ENCODE results near the gene SYNRG. TPM values are rescaled to one million over a fixed set of nuclear protein-coding genes. Genes with fewer than 3 reads are reported as not detected.

The SYNRG gene
- total and polyA plus RNA-seq, 4 donors, result 5.9 to 67.4 (median 22.3) TPM

DNA sequence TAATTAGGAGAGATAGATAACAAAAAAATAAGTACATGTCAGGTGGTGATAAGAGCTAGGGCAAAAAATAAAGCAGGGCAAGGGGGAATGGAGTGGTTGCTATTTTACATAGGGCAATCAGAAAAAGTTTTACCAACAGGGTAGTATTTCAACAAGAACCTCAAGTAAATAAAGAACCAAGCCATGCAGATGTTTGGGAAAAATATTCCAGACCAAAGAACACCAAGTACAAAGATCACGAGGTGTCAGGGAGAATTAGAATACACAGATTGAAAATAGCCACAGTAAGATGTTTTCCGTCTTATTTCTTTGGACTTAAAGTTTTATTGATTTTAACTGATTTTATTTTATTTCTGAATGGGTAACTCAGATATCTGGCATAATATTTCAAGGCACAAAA is 11.1 kb downstream of the SYNRG start:
- DNase-seq (no peak), ATAC-seq (ENCODE audit: insufficient read depth, low FRiP score) (no peak)
- no peak overlapping the region for H3K4me3 ChIP-seq
- peaks cover 13 to 28% (median 21%) of the 10 kb centered on the region in 4 donors for H3K36me3 ChIP-seq (ENCODE audit: control insufficient read depth in 4 of 4, insufficient read depth in 4 of 4, low read length in 4 of 4)
- 95% methylated on average over 2 of the region's 2 CpGs for WGBS, 2 donors
- H3K4me1 ChIP-seq (ENCODE audit: control insufficient read depth in 5 of 5, insufficient read depth in 5 of 5, low read length in 5 of 5), result peaks cover 0 to 4% (median 0%) of the 10 kb centered on the region in 5 donors
- no peaks in the 10 kb centered on the region for H3K27me3 ChIP-seq (ENCODE audit: control insufficient read depth in 3 of 3, insufficient read depth in 3 of 3, low read length in 2 of 3)
- H3K9ac ChIP-seq (ENCODE audit: insufficient read depth in 1 of 2, low read length in 2 of 2), result no peak overlapping the region
- no peaks in the 10 kb centered on the region for H3K9me3 ChIP-seq (ENCODE audit: control insufficient read depth in 4 of 4, insufficient read depth in 3 of 4, low read length in 3 of 4)
- TF ChIP-seq, protein P1, sequence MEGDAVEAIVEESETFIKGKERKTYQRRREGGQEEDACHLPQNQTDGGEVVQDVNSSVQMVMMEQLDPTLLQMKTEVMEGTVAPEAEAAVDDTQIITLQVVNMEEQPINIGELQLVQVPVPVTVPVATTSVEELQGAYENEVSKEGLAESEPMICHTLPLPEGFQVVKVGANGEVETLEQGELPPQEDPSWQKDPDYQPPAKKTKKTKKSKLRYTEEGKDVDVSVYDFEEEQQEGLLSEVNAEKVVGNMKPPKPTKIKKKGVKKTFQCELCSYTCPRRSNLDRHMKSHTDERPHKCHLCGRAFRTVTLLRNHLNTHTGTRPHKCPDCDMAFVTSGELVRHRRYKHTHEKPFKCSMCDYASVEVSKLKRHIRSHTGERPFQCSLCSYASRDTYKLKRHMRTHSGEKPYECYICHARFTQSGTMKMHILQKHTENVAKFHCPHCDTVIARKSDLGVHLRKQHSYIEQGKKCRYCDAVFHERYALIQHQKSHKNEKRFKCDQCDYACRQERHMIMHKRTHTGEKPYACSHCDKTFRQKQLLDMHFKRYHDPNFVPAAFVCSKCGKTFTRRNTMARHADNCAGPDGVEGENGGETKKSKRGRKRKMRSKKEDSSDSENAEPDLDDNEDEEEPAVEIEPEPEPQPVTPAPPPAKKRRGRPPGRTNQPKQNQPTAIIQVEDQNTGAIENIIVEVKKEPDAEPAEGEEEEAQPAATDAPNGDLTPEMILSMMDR (IDR thresholded peaks at IDR 0.05; ENCODE audit: control extremely low read depth, extremely low read depth), result no peak
- H3K27ac ChIP-seq (ENCODE audit: low read depth in 1 of 2, low read length in 1 of 2), result no peak overlapping the region

- Histone ChIP-seq H3K9ac (ENCODE audit: insufficient read depth in 1 of 2, low read length in 2 of 2) (no peak overlapping the region), H3K4me1 (ENCODE audit: control insufficient read depth in 5 of 5, insufficient read depth in 5 of 5, low read length in 5 of 5) (no peaks in the 10 kb centered on the region), H3K27ac (ENCODE audit: low read depth in 1 of 2, low read length in 1 of 2) (no peak overlapping the region), H3K4me3 (no peak overlapping the region), H3K9me3 (ENCODE audit: control insufficient read depth in 4 of 4, insufficient read depth in 3 of 4, low read length in 3 of 4) (no peaks in the 10 kb centered on the region), H3K36me3 (ENCODE audit: control insufficient read depth in 4 of 4, insufficient read depth in 4 of 4, low read length in 4 of 4) (peaks cover 7 to 29% (median 15%) of the 10 kb centered on the region in 4 donors), H3K27me3 (ENCODE audit: control insufficient read depth in 3 of 3, insufficient read depth in 3 of 3, low read length in 2 of 3) (no peaks in the 10 kb centered on the region)
- DNase-seq (no peak), ATAC-seq (ENCODE audit: insufficient read depth, low FRiP score) (no peak)
- 90 to 91% methylated on average over 6 of the region's 6 CpGs for WGBS, 2 donors
- TF ChIP-seq, protein P1 (IDR thresholded peaks at IDR 0.05; ENCODE audit: control extremely low read depth, extremely low read depth), result no peak
Observed at GRCh38 chr17:37592291-37592690, 16.9 kb downstream of the SYNRG start.

- DNase-seq, result no peak
- Histone ChIP-seq H3K27ac (ENCODE audit: low read depth in 1 of 2, low read length in 1 of 2) (no peak overlapping the region), H3K4me3 (no peak overlapping the region), H3K27me3 (ENCODE audit: control insufficient read depth in 3 of 3, insufficient read depth in 3 of 3, low read length in 2 of 3) (no peaks in the 10 kb centered on the region), H3K9ac (ENCODE audit: insufficient read depth in 1 of 2, low read length in 2 of 2) (no peak overlapping the region), H3K9me3 (ENCODE audit: control insufficient read depth in 4 of 4, insufficient read depth in 3 of 4, low read length in 3 of 4) (no peaks in the 10 kb centered on the region), H3K4me1 (ENCODE audit: control insufficient read depth in 5 of 5, insufficient read depth in 5 of 5, low read length in 5 of 5) (no peaks in the 10 kb centered on the region), H3K36me3 (ENCODE audit: control insufficient read depth in 4 of 4, insufficient read depth in 4 of 4, low read length in 4 of 4) (peaks cover 17 to 27% (median 18%) of the 10 kb centered on the region in 4 donors)
- WGBS, 2 donors, result 91 to 97% methylated on average over 3 of the region's 3 CpGs
- ATAC-seq (ENCODE audit: insufficient read depth, low FRiP score), result no peak
- TF ChIP-seq, protein P1 (IDR thresholded peaks at IDR 0.05; ENCODE audit: control extremely low read depth, extremely low read depth), result no peak
Observed at GRCh38 chr17:37585066-37585465, 24.2 kb downstream of the SYNRG start.

DNA sequence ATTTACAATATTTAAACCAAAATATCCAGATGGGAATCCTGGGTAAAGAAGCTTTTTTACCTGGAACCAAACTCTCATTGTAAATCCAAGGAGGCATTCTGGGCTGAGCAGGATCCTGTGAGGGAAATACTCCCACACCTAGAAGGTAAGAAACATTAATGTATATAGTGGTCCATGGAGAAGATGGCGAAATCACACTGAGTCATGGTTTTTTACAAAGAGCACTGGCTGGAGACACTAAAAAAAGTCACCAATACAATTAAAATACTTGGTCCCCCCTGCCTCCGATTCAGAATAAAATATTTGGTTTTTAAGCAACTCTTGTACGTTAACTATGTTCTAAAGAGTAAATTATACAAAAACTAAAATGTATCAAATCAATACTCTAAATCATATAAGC is 32.9 kb downstream of the SYNRG start:
- no peak overlapping the region for H3K4me3 ChIP-seq
- H3K27ac ChIP-seq (ENCODE audit: low read depth in 1 of 2, low read length in 1 of 2), result no peak overlapping the region
- WGBS, 2 donors, result 95 to 99% methylated on average over 3 of the region's 3 CpGs
- H3K27me3 ChIP-seq (ENCODE audit: control insufficient read depth in 3 of 3, insufficient read depth in 3 of 3, low read length in 2 of 3), result no peaks in the 10 kb centered on the region
- H3K9me3 ChIP-seq (ENCODE audit: control insufficient read depth in 4 of 4, insufficient read depth in 3 of 4, low read length in 3 of 4), result peaks cover 0 to 5% (median 2%) of the 10 kb centered on the region in 4 donors
- ATAC-seq (ENCODE audit: insufficient read depth, low FRiP score), result no peak
- H3K9ac ChIP-seq (ENCODE audit: insufficient read depth in 1 of 2, low read length in 2 of 2), result no peak overlapping the region
- no peak for DNase-seq
- peaks cover 12 to 40% (median 30%) of the 10 kb centered on the region in 4 donors for H3K36me3 ChIP-seq (ENCODE audit: control insufficient read depth in 4 of 4, insufficient read depth in 4 of 4, low read length in 4 of 4)
- no peaks in the 10 kb centered on the region for H3K4me1 ChIP-seq (ENCODE audit: control insufficient read depth in 5 of 5, insufficient read depth in 5 of 5, low read length in 5 of 5)
- TF ChIP-seq, protein P1 (IDR thresholded peaks at IDR 0.05; ENCODE audit: control extremely low read depth, extremely low read depth), result no peak

Measured in lung (tissue), 12 donors.